Left ventricle myocardium superior (tissue), 1 donor: ENCODE measurements around the gene DENND1A. TPM values are rescaled to one million over a fixed set of nuclear protein-coding genes. Genes with fewer than 3 reads are reported as not detected.

Experiments
- ATAC-seq: fragments of 200-7000 bp; cut with Tn5 transposase; one replicate; pipeline ENCODE4 v1.9.1; 2020; ENCODE audit warnings: mild to moderate bottlenecking, moderate library complexity
- DNase-seq: peaks from one replicate; pipeline ENCODE4 v3.0.0-alpha.2; 2020
- intact Hi-C: fragments of 100-400 bp; cut with micrococcal nuclease; formaldehyde crosslinking; loops from one replicate; pipeline ENCODE4 v1.11.0; 2022
- total RNA-seq: library from RNA; stranded (reverse); fragmentation: NEBNext Ultra II Directional; extraction: Animal tissue kit (Norgen Biotek cat#: 25700); gene quantifications from one replicate; pipeline ENCODE4 v1.2.1, GENCODE V29; 2021
- donor health status: DM: no; HTN: yes; CAD: no; lungs with severe emphysema.

The DENND1A gene
- total RNA-seq, 1 donor from 2014 or later = 12.9 TPM

DNA sequence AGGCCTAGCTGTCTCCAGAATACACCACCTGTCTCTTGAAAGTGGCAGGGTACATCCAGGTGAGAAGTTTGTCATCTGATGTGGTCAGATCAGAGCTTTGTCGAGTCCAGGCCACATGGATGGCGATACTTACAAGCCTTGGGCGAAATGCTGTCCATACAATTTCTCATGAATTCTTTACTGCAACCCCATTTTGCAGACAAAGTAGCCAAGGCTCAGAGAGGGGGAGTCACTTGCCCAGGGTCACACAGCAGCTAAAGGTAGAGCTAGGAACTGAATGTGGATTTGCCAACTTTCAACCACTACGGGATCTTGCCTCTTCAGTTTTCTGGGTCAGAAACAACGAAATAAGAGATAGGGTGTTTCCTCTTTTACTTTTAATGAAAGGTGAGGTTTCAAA is 538.7 kb downstream of the DENND1A start:
- ATAC-seq (no peak), DNase-seq (no peak)
- intact Hi-C loops = no loop called here

DNA sequence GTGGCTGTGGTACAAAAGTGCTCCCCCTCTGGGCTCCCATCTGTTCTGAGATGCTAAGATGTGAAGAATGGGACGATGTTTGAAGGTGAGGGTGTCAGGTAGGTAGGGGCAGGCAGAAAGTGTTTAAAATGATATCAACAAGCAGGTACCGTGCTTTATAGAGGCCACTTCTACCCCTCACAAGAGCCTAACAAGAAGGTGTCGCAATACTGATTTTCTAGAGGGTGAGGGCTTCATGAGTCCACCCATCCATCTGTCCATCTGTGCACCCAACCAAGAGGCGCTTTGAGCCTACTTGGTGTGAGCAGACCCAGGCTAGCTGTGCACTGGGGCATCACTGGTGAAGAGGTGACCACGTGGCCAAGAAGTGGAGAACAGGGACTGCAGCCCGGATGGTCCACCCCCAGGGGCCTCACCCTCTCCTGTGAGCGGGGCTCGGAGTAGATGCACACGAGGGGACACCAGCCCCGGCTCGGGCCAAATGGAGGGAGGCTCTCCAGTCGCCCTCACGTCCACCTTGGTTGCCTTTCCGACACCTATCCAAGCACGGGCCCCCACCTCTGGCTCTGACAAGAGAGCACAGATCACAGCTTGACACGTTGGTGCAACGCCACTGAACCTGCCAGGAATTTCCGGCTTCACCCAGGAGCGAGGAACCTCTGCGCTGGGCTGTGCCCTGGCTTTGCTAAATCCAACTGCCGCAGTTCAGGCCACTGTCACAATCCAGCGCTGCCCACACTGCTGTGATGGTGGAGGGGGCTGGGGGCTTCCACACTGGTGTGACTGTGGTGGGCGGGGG is 539.4 kb downstream of the DENND1A start:
- ATAC-seq (no peak), DNase-seq (no peak)
- intact Hi-C loops = no loop called here

DNA sequence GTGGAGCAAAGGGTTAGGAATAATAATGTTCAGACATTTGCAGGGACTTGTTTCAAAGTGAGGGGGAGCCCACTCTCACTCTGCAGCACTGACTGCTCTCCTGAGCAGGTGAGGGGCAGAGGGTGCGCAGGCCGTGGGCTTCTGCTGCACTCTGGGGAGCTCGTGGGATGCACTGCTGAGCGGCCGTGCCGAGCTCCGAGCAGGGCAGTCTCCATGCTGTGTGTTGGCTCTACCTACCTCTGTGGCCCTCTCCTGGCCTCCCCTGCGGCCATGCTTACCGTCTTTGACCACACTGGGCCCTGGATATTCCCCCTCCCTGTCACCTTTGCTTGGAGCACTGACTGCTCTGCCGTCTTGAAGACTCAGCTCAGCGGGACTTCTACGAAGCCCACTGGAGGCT is 540.2 kb downstream of the DENND1A start:
- ATAC-seq = no peak
- intact Hi-C loops = no loop called here
- no peak for DNase-seq

- DNase-seq (no peak), ATAC-seq (no peak)
Measured at GRCh38 chr9:123389070-123389469, 540.9 kb downstream of the DENND1A start.

GRCh38 chr9:123387686-123388085 is 542.2 kb downstream of the DENND1A start:
- ATAC-seq (no peak), DNase-seq (no peak)
- intact Hi-C loops = no loop called here

More at GRCh38 chr9:123389070-123389469, 540.9 kb downstream of the DENND1A start:
- intact Hi-C loops = no loop called here

DNA sequence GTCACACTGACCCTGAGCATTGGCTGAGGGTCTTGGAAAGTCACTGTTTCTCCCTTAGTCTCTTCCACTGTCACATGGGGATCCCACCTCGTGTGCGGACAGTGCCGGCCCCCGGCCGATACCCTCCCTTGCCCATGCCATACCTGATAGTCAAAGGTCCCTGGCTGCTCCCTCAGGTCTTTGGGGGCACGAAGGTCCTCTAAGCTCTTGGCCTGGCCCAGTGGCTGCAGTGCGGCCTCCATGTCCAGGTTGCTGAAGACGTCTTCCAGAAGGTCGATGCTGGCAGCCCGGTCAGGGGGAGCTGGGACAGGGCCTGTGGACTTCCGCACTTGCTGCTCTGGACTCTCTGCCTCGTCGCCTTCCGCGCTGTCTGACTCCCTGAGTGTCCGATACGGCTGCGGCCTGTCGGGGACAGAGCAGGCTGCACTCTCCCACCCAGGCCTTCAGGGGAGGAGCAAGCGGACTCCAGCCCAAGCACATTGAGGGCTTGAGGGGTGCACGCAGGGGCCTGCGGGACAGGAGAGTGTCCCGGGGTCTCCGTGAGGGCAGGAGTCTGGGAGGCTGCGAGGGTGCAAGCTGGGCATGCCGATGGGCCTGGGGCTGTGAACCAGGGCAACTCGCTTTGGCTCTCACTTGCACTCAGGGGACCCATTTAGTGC is 546.3 kb downstream of the DENND1A start:
- intact Hi-C loops = no loop called here
- ATAC-seq (no peak), DNase-seq (no peak)

- intact Hi-C loops = no loop called here
- DNase-seq (no peak), ATAC-seq (no peak)
Measured at GRCh38 chr9:123382653-123383511, 547.0 kb downstream of the DENND1A start.

- DNase-seq = no peak
- ATAC-seq = no peak
- intact Hi-C loops = no loop called here
Measured at GRCh38 chr9:123380852-123381705, 548.8 kb downstream of the DENND1A start.

DNA sequence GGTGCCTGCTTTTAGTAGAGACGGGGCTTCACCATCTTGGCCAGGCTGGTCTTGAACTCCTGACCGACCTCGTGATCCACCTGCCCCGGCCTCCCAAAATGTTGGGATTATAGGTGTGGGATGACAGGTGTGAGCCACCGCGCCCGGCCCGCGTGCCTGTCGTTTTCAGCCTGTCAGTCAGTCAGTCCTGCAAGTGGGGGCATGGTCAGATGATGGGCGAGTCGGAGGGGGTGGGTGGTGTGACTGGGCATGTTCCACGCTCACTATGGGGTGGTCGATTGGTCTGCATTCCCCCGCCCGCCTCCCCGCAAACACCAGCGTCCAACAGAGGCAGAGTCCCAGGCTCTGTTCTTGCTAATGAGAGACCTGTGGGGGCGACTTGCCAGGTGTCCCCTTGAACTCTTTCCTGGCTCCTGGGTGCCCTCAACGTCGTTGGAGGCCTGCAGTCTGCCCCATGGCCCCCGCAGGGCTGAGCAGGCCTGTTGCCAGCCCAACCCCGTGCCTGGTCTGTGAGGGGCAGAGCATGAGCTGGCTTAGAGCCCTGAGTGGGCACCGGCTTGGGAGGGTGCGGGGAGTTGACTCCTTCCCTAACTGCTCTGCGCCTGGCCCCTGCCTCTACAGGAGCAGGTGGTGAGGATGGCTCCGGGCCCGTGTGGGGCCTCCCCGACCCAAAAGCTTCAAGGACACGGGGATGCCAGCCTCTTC is 550.8 kb downstream of the DENND1A start:
- intact Hi-C loops = no loop called here
- DNase-seq (no peak), ATAC-seq (no peak)

DNA sequence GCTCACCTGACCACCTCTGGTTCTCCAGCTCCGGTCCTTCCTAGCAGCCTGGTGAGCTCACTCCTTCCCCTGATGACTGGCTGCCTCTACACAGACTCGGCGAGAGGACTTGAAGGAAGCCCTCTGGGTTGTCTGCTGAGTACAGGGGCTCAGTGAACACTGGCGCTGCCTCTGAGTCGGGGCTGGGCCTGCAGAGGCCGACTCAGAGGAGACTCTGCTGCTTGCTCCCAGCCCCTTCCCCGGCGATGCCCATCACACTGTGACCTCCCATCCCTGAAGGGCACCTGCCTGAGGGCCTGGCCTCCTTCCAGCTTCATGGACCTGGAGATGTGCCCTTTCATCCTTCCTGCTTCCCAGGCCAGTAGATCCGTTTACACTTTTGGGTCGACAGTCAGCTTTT is 551.9 kb downstream of the DENND1A start:
- ATAC-seq (no peak), DNase-seq (no peak)
- intact Hi-C loops = no loop called here

DNA sequence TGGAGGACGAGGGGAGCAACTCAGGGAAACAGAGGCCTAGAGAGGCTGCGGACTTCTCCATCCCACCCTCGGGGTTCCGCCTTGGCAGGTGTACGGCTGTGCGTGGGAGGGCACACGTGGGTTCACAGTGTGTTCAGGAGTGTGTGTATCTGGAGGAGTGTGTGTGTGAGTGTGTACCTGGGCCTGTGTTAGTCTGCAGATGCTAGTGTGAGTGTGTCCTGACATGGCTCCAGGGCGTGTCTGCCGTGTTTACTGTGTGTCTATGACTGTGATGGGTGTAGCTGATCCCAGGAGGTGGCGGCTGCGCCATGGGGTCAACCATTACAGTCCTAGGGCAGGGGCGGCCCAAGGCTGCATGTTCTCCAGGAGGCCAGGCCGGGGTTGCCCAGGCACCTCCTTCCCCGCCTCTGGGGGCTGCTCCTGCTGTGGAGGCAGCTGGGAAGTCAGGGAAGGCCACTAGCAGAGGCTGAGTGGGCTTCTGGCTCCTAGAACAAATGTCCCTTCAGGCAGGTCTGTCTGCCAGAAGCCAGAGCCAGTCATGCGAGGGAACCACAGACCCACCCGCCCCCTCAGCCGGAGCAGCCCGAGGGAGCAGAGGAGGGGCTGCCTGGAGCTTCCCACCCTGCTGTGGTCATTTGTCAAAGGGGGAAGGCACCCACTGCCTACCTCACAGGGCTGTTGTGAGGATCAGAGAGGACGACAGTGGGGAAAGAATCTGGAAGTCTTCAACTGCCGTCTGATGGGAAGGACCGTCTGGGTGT is 552.5 kb downstream of the DENND1A start:
- ATAC-seq (no peak), DNase-seq (no peak)
- intact Hi-C loops = no loop called here

DNA sequence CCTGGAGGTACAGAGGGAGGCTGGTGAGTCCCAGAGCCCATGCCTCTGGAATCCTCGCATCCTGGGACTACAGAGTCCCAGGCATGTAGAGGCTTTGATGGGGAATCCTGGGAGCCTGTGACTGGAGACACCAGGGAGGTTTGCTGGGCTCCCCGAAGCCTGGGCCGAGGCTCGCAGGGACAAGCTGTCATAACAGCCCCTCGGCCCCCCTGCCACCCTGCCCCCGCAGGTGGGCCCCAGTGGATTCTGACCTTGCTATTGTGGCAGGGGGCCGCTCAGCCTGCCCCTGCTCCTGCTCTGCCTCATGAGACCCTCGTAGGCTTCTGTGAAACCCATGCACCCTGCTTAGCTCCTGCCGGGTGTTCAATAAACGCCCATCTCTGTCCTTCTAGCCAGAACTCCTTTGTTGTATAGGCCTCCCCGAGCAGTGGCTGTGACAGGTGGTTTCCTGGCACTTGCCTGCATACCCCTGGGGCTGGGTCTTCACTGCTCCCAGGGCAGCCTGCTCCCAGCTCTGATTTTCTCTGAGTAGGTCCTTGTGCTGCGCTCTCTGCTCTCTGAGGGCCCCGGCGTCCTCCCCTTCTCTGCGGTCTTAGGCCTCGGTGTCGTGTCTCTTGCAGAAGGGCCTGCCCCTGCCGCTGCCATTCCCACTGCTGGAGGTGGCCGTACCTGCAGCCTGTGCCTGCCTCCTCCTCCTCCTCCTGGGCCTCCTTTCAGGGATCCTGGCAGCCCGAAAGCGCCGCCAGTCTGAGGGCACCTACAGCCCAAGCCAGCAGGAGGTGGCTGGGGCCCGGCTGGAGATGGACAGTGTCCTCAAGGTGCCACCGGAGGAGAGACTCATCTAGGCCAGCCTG is 553.5 kb downstream of the DENND1A start:
- no peak for ATAC-seq
- DNase-seq = no peak
- intact Hi-C loops = no loop called here

DNA sequence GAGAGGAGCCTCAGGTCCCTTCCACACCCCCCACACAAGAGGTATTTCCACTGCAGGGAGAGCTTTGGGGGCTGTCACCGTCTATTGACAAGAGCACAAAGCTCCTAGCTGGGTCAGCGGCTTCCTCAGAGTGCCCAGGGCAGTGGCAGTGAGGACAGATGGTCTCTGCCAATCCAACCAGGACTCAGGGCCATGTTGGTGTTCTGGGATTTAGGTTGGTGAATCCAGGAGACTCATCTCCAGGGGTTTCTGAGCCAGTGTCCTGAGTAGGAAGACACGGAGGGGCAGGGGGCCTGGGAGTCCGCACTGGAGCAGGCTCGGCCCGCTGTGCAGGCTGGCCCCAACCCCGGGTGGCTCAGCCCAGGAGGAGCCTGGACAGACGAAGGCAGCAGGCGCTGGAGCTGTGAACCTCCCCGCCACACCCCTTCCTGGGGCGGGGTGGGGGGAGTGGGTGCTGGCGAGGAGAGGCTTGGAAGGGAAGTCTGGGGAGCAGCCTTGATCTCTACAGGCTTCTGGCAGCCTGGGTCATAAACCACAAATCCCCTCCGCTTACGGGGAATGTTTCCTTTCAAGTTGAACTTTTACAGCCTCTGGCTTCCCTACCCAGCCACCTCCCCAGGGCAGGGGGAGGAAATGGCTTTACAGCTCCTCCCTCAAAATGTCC is 554.3 kb downstream of the DENND1A start:
- intact Hi-C loops = no loop called here
- DNase-seq (no peak), ATAC-seq (peak; percentile 46)

- no peak for DNase-seq
- intact Hi-C loops = no loop called here
Measured at GRCh38 chr9:123373946-123374345, 556.0 kb downstream of the DENND1A start.

DNA sequence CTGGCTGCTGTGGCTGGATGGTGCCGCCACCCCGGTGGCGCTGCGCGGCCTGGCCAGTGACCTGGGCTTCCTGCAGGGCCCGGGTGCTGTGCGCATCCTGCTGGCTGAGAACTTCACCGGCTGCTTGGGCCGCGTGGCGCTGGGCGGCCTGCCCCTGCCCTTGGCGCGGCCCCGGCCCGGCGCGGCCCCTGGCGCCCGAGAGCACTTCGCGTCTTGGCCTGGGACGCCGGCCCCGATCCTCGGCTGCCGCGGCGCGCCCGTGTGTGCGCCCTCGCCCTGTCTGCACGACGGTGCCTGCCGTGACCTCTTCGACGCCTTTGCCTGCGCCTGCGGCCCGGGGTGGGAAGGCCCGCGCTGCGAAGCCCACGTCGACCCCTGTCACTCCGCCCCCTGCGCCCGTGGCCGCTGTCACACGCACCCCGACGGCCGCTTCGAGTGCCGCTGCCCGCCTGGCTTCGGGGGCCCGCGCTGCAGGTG is 556.4 kb downstream of the DENND1A start:
- DNase-seq = no peak
- ATAC-seq = no peak
- intact Hi-C loops = no loop called here

More at GRCh38 chr9:123373946-123374345, 556.0 kb downstream of the DENND1A start:
- no peak for ATAC-seq

- intact Hi-C loops = no loop called here
- no peak for ATAC-seq
- no peak for DNase-seq
Measured at GRCh38 chr9:123372766-123373446, 557.0 kb downstream of the DENND1A start.
